SU-DHL-6 (cell line): ENCODE results near the gene PRR18.
"Not testable (repeated sequence)": the region's sequence is repeated elsewhere in the genome, so short reads cannot be mapped to it uniquely, and the experiment has no call there.

Experiments used
- H2AFZ ChIP-seq: fragments of 200-600 bp; sonication (generic); 2 replicates; pipeline ENCODE4 v1.6.1; 2014; ENCODE audit warnings: low read depth, mild to moderate bottlenecking, moderate library complexity, mixed read lengths, antibody characterized with exemption, low read length; ENCODE audit not compliant: severe bottlenecking
- H3F3A ChIP-seq: fragments of 200-600 bp; shearing (Covaris generic); 2 replicates; pipeline ENCODE4 v1.6.0; 2016; ENCODE audit warnings: antibody characterized with exemption, mild to moderate bottlenecking; ENCODE audit not compliant: insufficient read depth
- H3K27ac ChIP-seq: fragments of 200-600 bp; sonication (generic); 2 replicates; pipeline ENCODE4 v1.5.1; 2016; ENCODE audit warnings: low read depth, mild to moderate bottlenecking, low read length, moderate library complexity, mixed read lengths
- H3K27me3 ChIP-seq: fragments of 200-600 bp; sonication (generic), shearing (Covaris generic); 2 replicates; pipeline ENCODE4 v1.6.0; 2014; ENCODE audit warnings: mild to moderate bottlenecking, low read length
- H3K36me3 ChIP-seq: fragments of 200-600 bp; sonication (generic); 2 replicates; pipeline ENCODE4 v1.6.1; 2014; ENCODE audit warnings: mild to moderate bottlenecking, low read length, mixed read lengths
- H3K4me2 ChIP-seq: fragments of 300-600, 200-600 bp; shearing (Covaris generic), sonication (generic); 2 replicates; pipeline ENCODE4 v1.6.0; 2014; ENCODE audit warnings: low read length, low read depth, mild to moderate bottlenecking; ENCODE audit not compliant: poor library complexity, severe bottlenecking
- H3K4me3 ChIP-seq: fragments of 200-600 bp; sonication (generic); 2 replicates; pipeline ENCODE4 v1.5.1; 2014; ENCODE audit warnings: antibody characterized with exemption, low read length, mild to moderate bottlenecking, mixed read lengths; ENCODE audit not compliant: insufficient read depth, poor library complexity, severe bottlenecking
- H3K79me2 ChIP-seq: fragments of 200-600 bp; sonication (generic); 2 replicates; pipeline ENCODE4 v1.6.1; 2014; ENCODE audit warnings: mild to moderate bottlenecking, low read length, moderate library complexity; ENCODE audit not compliant: insufficient read depth
- H3K9ac ChIP-seq: fragments of 200-600 bp; sonication (generic); 2 replicates; pipeline ENCODE4 v1.7.0; 2014; ENCODE audit warnings: mild to moderate bottlenecking, low read length
- H3K9me2 ChIP-seq: fragments of 200-600 bp; sonication (generic); replicated peaks from 2 replicates; pipeline ENCODE4 v1.6.1; 2014; ENCODE audit warnings: low read length; ENCODE audit not compliant: insufficient read depth
- H3K9me3 ChIP-seq: fragments of 200-600 bp; sonication (generic); 2 replicates; pipeline ENCODE4 v1.6.1; 2014; ENCODE audit warnings: low read length, mixed read lengths; ENCODE audit not compliant: insufficient read depth
- H4K20me1 ChIP-seq: fragments of 200-600 bp; sonication (generic); 2 replicates; pipeline ENCODE4 v1.6.1; 2014; ENCODE audit warnings: low read depth, mild to moderate bottlenecking, antibody characterized with exemption, low read length, moderate library complexity, mixed read lengths
- EZH2phosphoT487 ChIP-seq: fragments of 200-600 bp; sonication (generic), shearing (Covaris generic); conservative IDR thresholded peaks from 2 replicates; pipeline ENCODE4 v1.6.1; 2018; ENCODE audit warnings: mild to moderate bottlenecking, antibody characterized with exemption, low read length, moderate library complexity, mixed read lengths
- TF ChIP-seq, protein P1 (sequence below): fragments of 200-600 bp; sonication (generic); IDR thresholded peaks from one replicate; pipeline ENCODE4 v1.5.1; 2017; ENCODE audit warnings: antibody characterized with exemption, mild to moderate bottlenecking, low read length, moderate library complexity; ENCODE audit not compliant: insufficient read depth, poor library complexity, severe bottlenecking

PRR18 gene

DNA sequence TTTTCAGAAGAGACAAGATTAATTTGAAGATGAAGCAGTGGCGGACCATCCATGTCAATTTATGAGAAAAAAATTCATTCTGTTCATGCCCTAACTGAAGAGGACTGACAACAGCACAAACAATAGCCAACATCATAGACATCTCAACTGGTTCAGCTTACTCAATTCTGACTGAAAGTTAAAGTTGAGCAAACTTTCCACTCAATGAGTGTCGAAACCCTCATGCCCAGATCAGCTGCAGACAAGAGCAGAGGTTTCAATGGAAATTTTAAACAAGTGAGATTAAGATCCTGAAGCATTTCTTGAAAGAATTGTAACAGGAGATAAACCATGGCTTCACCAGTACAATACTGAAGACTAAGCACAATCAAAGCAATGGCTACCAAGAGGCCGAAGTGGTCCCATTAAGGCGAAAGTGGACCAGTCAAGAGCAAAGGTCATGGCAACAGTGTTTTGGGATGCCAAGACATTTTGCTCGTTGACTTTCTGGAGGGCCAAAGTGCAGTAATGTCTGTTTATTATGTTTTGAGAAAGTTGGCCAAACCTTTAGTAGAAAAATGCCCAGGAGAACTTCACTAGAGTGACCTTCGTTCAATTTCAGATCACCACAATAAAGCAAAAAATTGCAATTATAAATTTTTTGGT, 40.2 kb upstream of the PRR18 start:
- no peak overlapping the region for H3K27ac ChIP-seq
- no peak for TF ChIP-seq EZH2phosphoT487
- TF ChIP-seq, protein P1, sequence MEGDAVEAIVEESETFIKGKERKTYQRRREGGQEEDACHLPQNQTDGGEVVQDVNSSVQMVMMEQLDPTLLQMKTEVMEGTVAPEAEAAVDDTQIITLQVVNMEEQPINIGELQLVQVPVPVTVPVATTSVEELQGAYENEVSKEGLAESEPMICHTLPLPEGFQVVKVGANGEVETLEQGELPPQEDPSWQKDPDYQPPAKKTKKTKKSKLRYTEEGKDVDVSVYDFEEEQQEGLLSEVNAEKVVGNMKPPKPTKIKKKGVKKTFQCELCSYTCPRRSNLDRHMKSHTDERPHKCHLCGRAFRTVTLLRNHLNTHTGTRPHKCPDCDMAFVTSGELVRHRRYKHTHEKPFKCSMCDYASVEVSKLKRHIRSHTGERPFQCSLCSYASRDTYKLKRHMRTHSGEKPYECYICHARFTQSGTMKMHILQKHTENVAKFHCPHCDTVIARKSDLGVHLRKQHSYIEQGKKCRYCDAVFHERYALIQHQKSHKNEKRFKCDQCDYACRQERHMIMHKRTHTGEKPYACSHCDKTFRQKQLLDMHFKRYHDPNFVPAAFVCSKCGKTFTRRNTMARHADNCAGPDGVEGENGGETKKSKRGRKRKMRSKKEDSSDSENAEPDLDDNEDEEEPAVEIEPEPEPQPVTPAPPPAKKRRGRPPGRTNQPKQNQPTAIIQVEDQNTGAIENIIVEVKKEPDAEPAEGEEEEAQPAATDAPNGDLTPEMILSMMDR, result no peak
- H4K20me1 ChIP-seq, result no peaks in the 10 kb centered on the region
- no peaks in the 10 kb centered on the region for H3K27me3 ChIP-seq
- H3K9me3 ChIP-seq, result no peaks in the 10 kb centered on the region
- H3K4me3 ChIP-seq, result no peak overlapping the region
- H3K79me2 ChIP-seq, result no peaks in the 10 kb centered on the region
- no peaks in the 10 kb centered on the region for H3K36me3 ChIP-seq
- no peak overlapping the region for H2AFZ ChIP-seq
- no peaks in the 10 kb centered on the region for H3K9me2 ChIP-seq
- H3K9ac ChIP-seq, result no peak overlapping the region
- H3F3A ChIP-seq, result 0 out of 2 replicates have a peak, but pooled peaks cover 3% of the 10 kb centered on the region
- no peak overlapping the region for H3K4me2 ChIP-seq

DNA sequence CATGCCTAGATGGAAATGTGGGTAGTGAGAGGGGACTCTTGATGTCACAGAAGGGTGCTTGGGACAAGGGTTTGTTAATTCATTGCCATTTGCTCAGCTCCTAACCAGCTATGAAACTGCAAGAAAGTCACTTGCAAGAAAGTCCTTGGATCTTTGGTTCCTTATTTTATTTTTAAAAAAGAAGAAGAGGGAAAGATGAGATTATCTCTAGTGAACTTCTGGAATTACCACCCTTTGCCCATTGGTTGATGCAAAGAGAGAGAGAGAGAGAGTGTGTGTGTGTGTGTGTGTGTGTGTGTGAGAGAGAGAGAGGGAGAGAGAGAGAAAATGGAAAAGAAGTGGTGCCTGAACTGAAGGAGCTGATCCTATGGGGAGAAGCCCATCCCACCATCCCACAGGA, 38.8 kb upstream of the PRR18 start:
- Histone ChIP-seq H3K9ac (no peak overlapping the region), H3K27me3 (no peaks in the 10 kb centered on the region), H3K9me2 (no peaks in the 10 kb centered on the region), H3K9me3 (no peaks in the 10 kb centered on the region), H3K36me3 (no peaks in the 10 kb centered on the region), H3K4me2 (no peak overlapping the region), H3F3A (0 out of 2 replicates have a peak, but pooled peaks cover 9% of the 10 kb centered on the region), H2AFZ (no peak overlapping the region), H3K27ac (no peak overlapping the region), H3K4me3 (no peak overlapping the region), H4K20me1 (no peaks in the 10 kb centered on the region), H3K79me2 (peaks cover 4% of the 10 kb centered on the region)
- no peak for TF ChIP-seq EZH2phosphoT487
- TF ChIP-seq, protein P1, result no peak

- no peaks in the 10 kb centered on the region for H3K27me3 ChIP-seq
- H3K4me3 ChIP-seq, result no peak overlapping the region
- no peak overlapping the region for H3K9ac ChIP-seq
- no peaks in the 10 kb centered on the region for H4K20me1 ChIP-seq
- no peaks in the 10 kb centered on the region for H3K9me2 ChIP-seq
- no peaks in the 10 kb centered on the region for H3K9me3 ChIP-seq
- H3K4me2 ChIP-seq, result no peak overlapping the region
- no peak overlapping the region for H2AFZ ChIP-seq
- TF ChIP-seq, protein P1, result no peak
- no peak for TF ChIP-seq EZH2phosphoT487
- 0 out of 2 replicates have a peak, but pooled peaks cover 9% of the 10 kb centered on the region for H3F3A ChIP-seq
- H3K36me3 ChIP-seq, result no peaks in the 10 kb centered on the region
- peaks cover 10% of the 10 kb centered on the region for H3K79me2 ChIP-seq
- no peak overlapping the region for H3K27ac ChIP-seq
Measured at GRCh38 chr6:166346449-166346848, 38.3 kb upstream of the PRR18 start.

DNA sequence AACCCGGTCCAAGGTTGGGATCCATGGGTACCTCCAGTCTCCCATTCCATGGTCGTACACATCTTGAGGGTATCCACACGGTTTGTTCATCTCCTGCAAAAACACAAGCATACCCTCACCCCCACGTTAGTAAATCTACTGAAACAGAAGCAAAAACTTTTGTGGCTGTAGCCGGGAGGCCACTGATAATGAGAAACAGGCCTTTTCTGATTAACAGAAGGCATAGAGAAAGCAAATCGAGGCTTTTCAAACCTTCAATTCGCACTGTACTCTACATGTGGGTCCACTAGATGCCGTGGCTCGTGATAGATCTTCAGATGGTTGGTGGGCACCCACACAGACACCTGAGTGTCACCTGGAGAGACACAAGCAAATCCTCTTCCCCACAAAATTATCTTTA, 37.5 kb upstream of the PRR18 start:
- H2AFZ ChIP-seq, H3K36me3 ChIP-seq, H3K9ac ChIP-seq, H3K9me3 ChIP-seq, H3K4me2 ChIP-seq, H3K27ac ChIP-seq, H3K4me3 ChIP-seq, H3K27me3 ChIP-seq, H3K9me2 ChIP-seq, H4K20me1 ChIP-seq, H3F3A ChIP-seq: not testable (repeated sequence)
- H3K79me2 ChIP-seq, result peaks cover 17% of the 10 kb centered on the region

GRCh38 chr6:166344921-166345320, 36.7 kb upstream of the PRR18 start:
- not testable (repeated sequence) for H3K9me3 ChIP-seq, H3K4me2 ChIP-seq, H3K9me2 ChIP-seq, H3F3A ChIP-seq, H4K20me1 ChIP-seq, H2AFZ ChIP-seq, H3K27ac ChIP-seq, H3K9ac ChIP-seq, H3K4me3 ChIP-seq, H3K36me3 ChIP-seq, H3K27me3 ChIP-seq
- H3K79me2 ChIP-seq, result peaks cover 25% of the 10 kb centered on the region
